Activated CD4-positive, alpha-beta memory T cell treated with anti-CD3 and anti-CD28 coated beads, Interleukin-2, amount 10 ng/mL, durations not matched to agents 7 days and 5 days (primary cell): ENCODE results near the gene SH3BGRL2. TPM values are rescaled to one million over a fixed set of nuclear protein-coding genes. Genes with fewer than 3 reads are reported as not detected.

Experiments
- CTCF ChIA-PET: fragments of 350-600 bp; sonication (Branson Sonifier 250); formaldehyde crosslinking; loops from one replicate; lab custom pipeline; 2021; ENCODE audit warnings: antibody characterized with exemption, inconsistent platforms; lab: Charles Lee
- POLR2A ChIA-PET: fragments of 350-600 bp; sonication (Branson Sonifier 250); formaldehyde crosslinking; loops from one replicate; lab custom pipeline; 2021; ENCODE audit warnings: antibody characterized with exemption; lab: Charles Lee
- DNase-seq: peaks from one replicate; pipeline ENCODE4 v3.0.0-alpha.2; 2020
- H3K27ac Mint-ChIP-seq: one replicate; pipeline ENCODE4 v1.8.0; 2021; ENCODE audit warnings: mild to moderate bottlenecking, mixed read lengths
- H3K27me3 Mint-ChIP-seq: one replicate; pipeline ENCODE4 v1.8.0; 2021; ENCODE audit warnings: mixed read lengths
- H3K36me3 Mint-ChIP-seq: one replicate; pipeline ENCODE4 v1.8.0; 2021; ENCODE audit warnings: low read depth, mixed read lengths
- H3K4me1 Mint-ChIP-seq: one replicate; pipeline ENCODE4 v1.8.0; 2021; ENCODE audit warnings: mixed read lengths
- H3K4me3 Mint-ChIP-seq: one replicate; pipeline ENCODE4 v1.8.0; 2021; ENCODE audit warnings: mild to moderate bottlenecking, mixed read lengths
- H3K9me3 Mint-ChIP-seq: one replicate; pipeline ENCODE4 v1.8.0; 2021; ENCODE audit warnings: mixed read lengths
- total RNA-seq, 2 experiments: library from RNA; stranded (reverse); gene quantifications; one replicate each; pipeline ENCODE4 v1.2.3, GENCODE V29; 2021

SH3BGRL2 gene
- total RNA-seq, 2 experiments from 2014 or later: 0.20 to 0.35 TPM

DNA sequence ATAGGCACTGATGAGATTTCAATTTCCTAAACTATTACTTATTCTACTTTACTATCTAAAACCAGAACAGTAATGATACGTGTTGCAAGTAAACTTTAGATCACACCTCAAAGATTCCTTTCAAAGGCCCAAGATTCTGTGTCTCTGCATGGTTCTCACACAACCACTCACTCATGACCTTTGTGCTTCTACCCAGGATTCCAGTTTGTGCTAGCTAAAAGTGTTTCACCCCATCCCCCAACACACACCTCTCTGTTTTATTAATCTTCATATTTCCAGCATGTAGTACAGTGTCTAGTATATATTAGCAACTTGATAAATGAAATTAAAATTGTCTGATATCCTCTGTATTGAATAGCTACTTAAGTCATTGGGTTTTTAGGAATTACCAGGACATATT is 8.8 kb upstream of the SH3BGRL2 start:
- Mint-ChIP-seq H3K4me3 (no peak overlapping the region), H3K27ac (no peak overlapping the region), H3K4me1 (no peaks in the 10 kb centered on the region), H3K9me3 (no peaks in the 10 kb centered on the region), H3K27me3 (peaks cover 6% of the 10 kb centered on the region), H3K36me3 (no peaks in the 10 kb centered on the region)
- DNase-seq: no peak
- POLR2A ChIA-PET: no interaction called here
- CTCF ChIA-PET: no interaction called here

DNA sequence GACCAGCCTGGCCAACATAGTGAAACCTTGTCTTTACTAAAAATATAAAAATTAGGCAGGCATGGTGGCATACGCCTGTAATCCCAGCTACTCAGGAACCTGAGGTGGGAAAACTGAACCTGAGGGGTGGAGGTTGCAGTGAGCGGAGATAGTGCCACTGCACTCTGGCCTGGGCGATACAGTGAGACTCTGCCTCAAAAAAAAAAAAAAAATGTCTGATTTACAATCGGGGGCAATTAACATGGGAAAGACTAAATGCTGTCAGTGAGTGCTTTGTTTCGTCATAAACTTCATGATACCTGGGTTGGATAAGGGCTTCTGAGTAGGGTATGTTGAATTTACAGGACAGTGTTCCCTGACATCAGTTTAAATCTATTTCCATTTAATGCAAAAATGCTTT is 8.0 kb upstream of the SH3BGRL2 start:
- Mint-ChIP-seq H3K4me1 (no peaks in the 10 kb centered on the region), H3K27ac (no peak overlapping the region), H3K4me3 (no peak overlapping the region), H3K36me3 (no peaks in the 10 kb centered on the region), H3K27me3 (peaks cover 6% of the 10 kb centered on the region), H3K9me3 (no peaks in the 10 kb centered on the region)
- ChIA-PET CTCF (no interaction called here), POLR2A (no interaction called here)
- no peak for DNase-seq

DNA sequence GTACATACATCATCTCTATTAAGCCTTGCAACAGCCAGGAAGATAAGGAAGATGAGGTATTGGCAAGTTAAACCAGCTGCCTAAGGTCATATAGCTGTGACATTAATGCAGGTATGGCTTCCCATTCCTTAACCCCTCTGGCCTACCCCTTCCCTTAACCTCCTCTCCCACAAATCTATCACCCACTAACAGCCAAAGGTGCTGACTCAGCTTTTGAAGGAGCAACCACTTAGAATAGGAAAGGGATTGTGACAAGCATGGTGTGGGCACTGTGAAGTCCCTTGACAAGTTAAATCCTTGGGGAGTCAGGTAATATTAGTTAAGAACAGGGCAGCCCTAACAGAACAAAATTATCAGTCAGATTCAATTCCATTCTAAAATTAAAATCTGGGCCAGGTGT is 5.4 kb upstream of the SH3BGRL2 start:
- no peak for DNase-seq
- no peak overlapping the region for H3K4me3 Mint-ChIP-seq
- no peaks in the 10 kb centered on the region for H3K9me3 Mint-ChIP-seq
- peaks cover 23% of the 10 kb centered on the region for H3K27me3 Mint-ChIP-seq
- no peaks in the 10 kb centered on the region for H3K36me3 Mint-ChIP-seq
- CTCF ChIA-PET: no interaction called here
- POLR2A ChIA-PET: no interaction called here
- H3K27ac Mint-ChIP-seq: no peak overlapping the region
- peaks cover 3% of the 10 kb centered on the region for H3K4me1 Mint-ChIP-seq

DNA sequence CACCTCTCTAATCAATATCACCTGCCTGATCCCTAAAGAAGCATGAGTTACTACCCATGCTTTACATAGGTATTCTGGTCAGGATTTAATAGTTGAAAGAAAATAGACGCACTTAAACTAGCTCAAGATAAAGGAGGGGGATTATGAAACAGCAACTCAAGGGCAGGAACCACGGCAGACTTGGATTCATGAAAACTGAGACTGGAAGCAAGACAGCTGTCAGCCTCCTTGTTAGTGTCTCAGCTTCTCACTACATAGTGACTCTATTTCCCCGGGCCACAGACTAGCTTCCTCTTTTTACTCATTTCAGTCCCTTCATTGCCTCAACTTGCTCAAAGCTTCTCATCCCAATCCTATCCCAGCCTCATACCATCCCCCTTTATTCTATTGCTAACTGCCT is 4.3 kb upstream of the SH3BGRL2 start:
- H3K27ac Mint-ChIP-seq: no peak overlapping the region
- H3K9me3 Mint-ChIP-seq: no peaks in the 10 kb centered on the region
- ChIA-PET POLR2A (no interaction called here), CTCF (no interaction called here)
- H3K36me3 Mint-ChIP-seq: no peaks in the 10 kb centered on the region
- H3K4me3 Mint-ChIP-seq: no peak overlapping the region
- peaks cover 34% of the 10 kb centered on the region for H3K27me3 Mint-ChIP-seq
- H3K4me1 Mint-ChIP-seq: peaks cover 7% of the 10 kb centered on the region
- DNase-seq: no peak

DNA sequence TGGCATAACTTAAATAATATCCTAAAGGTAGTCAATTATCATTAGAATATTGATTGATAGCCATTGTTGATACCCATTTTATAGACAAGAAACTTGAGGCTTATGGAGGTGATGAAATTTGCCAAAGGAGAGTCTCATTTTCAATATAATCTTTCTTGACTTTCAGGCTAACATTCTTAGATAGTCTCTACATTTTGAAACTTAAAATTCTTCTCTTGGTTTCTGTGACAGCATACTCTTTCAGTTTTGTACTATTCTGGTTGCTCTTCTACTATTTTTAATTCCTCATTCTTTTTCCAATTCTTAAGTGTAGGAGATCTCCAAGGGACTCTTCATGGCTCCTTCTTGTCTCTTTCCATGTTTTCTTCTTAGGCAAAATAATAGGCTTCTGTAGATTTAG is 3.7 kb upstream of the SH3BGRL2 start:
- Mint-ChIP-seq H3K36me3 (no peaks in the 10 kb centered on the region), H3K4me1 (peaks cover 8% of the 10 kb centered on the region), H3K27me3 (peaks cover 39% of the 10 kb centered on the region), H3K4me3 (no peak overlapping the region), H3K27ac (no peak overlapping the region), H3K9me3 (no peaks in the 10 kb centered on the region)
- DNase-seq: no peak
- ChIA-PET POLR2A (no interaction called here), CTCF (no interaction called here)

DNA sequence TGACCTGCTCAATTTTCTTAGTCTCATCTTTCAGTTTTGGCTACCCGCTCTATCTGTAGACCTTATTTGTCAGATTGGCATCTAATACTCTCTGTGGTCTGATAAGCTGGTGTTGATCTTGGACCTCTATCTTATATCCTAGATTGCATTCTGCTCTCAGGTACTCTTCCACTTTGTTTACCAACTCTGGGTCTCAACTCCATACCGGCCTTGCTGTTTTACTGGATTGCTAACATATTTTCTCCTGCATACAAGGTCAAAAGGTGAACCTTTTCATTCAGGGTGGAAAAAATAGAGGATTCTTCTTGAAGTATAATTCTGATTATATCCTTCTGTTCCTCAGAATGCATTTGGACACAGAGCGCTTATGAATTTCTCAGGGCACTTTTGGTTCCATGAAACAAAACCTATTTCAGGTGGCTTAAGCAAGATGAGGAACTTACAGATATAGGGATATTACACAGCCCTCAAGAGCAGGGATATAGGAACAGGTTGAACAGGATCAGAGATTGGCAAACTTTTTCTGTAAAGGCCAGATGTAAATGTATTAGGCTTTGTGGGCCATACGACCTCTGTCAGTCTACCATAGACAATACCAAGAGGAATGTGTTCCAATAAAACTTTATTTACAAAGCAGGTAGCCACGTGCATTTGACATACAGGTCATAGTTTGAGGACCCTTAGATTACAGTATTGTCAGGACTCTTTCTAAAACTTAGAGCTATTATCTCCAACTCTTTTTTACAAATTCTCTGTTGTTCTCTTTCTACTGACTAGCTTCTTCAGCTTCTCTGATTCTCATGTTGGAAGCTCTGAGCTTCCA is 2.5 kb upstream of the SH3BGRL2 start:
- Mint-ChIP-seq H3K27me3 (peaks cover 50% of the 10 kb centered on the region), H3K27ac (no peak overlapping the region), H3K4me3 (no peak overlapping the region), H3K9me3 (no peaks in the 10 kb centered on the region), H3K4me1 (peaks cover 8% of the 10 kb centered on the region), H3K36me3 (no peaks in the 10 kb centered on the region)
- DNase-seq: no peak
- ChIA-PET CTCF (no interaction called here), POLR2A (no interaction called here)

DNA sequence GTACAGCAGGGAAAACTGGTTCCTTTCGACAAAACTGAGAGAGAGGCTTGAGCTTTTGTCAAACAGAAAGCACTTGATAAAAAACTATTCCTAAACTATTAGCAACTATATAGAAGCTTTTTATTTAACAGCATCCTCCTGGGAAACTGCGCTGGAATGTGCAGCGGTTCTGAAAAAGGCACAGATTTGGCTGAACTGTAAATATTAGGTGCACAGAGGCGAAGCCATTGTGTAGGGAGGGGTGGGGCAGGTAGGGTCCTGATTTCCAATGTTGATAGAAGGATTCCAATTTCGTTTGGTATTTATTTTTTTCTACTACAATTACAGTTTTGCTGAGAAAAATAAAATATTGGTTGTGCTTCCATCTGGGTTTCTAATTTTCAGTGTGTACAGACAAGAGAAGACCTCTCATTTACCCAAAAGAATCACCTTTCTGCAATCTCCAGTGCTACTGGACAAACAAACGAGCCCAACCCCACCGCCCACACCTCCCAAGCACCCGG is 698 bp upstream of the SH3BGRL2 start:
- DNase-seq: no peak
- Mint-ChIP-seq H3K36me3 (no peaks in the 10 kb centered on the region), H3K4me1 (peaks cover 8% of the 10 kb centered on the region), H3K9me3 (no peaks in the 10 kb centered on the region), H3K4me3 (peak overlapping the region; percentile 63), H3K27ac (no peak overlapping the region), H3K27me3 (peaks cover 62% of the 10 kb centered on the region)
- ChIA-PET POLR2A (no interaction called here), CTCF (no interaction called here)

DNA sequence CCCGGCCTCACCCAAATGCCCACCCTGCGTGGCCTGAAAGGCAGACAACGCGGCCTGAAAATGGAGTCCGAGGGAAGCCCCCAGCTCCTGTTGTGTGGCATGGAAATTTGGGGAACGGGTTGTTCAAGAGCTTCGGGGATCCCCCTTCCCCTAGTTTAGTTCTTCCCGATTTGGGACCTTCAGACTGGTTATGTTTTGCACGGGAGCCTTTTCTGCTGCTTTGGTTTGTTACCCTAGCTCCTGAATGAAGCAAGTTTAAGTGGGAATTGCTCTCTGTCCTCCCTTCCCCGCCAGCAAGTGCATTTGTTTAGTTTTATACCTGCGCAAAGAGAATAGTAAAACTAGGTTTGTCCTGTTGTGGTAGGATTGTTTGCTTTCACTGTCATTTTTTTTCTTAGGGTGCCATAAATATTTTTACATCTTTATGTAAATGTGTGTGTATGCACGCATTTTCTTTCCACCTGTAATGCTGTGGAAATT is 604 bp downstream of the SH3BGRL2 start:
- POLR2A ChIA-PET: no interaction called here
- Mint-ChIP-seq H3K9me3 (no peaks in the 10 kb centered on the region), H3K27ac (no peak overlapping the region), H3K4me1 (peaks cover 8% of the 10 kb centered on the region), H3K36me3 (no peaks in the 10 kb centered on the region), H3K27me3 (peaks cover 68% of the 10 kb centered on the region), H3K4me3 (peak overlapping the region; percentile 63)
- no peak for DNase-seq
- CTCF ChIA-PET: no interaction called here

DNA sequence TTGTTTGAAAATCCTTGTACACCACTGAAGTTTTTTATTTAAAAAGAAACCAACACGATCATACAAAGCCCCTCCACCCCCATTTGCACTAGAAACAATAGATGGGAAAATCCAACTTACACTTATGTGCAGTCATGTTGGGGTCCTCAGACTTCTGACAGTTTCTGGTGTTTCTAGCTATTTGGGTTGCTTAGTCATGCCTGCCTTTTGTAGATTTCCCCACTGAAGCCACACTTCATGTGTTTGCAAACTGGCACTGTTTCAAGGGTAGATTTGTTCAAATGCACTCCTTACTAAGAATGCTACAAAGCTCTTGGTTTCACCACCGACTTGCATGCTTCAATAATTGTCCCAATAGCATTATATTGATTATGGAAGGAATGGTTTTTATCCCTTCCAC is 1.5 kb downstream of the SH3BGRL2 start:
- no peak for DNase-seq
- Mint-ChIP-seq H3K27ac (no peak overlapping the region), H3K4me3 (no peak overlapping the region), H3K27me3 (peaks cover 66% of the 10 kb centered on the region), H3K4me1 (peaks cover 8% of the 10 kb centered on the region), H3K36me3 (no peaks in the 10 kb centered on the region), H3K9me3 (no peaks in the 10 kb centered on the region)
- ChIA-PET CTCF (interaction anchor here (1.1 kb wide), 1 partner anchor 40 kb away, joined by 4 read pairs; no protein-coding TSS in a partner anchor), POLR2A (no interaction called here)

DNA sequence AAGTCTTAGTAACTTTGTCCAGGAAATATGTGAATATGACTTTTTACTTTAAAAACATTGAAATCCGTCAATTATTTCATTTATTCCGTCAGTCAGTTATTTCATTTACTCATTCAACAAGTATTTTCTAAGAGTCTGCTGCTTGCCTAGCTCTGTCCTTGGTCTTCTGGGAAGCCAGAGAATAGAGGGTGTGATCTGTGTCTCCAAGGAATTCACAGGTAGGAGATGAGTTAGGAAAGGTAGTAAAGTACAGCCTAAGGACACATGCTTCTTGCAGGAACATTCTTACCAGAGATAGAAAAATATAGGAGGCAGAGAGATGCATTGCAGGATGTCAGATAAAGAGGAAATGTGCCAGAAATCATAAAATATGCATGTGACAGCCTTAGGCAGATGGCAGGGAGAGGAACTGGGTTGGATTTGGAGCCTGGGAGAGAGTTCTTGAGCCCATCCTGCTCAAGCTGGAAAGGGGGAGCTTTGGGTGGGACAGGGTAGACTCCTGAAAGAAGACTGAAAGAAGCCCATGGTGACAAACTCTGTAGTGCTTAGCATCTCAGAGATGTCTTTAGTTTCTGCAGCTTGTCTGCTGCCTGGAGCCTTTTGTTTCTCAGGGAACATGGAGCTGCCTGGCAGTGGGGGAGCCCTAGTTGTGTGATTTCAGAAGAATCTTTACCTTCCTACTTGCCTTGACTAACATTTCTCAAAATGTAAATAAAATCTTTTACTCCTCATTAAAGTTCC is 3.5 kb downstream of the SH3BGRL2 start:
- Mint-ChIP-seq H3K36me3 (no peaks in the 10 kb centered on the region), H3K9me3 (no peaks in the 10 kb centered on the region), H3K27ac (no peak overlapping the region), H3K4me1 (peaks cover 8% of the 10 kb centered on the region), H3K4me3 (no peak overlapping the region), H3K27me3 (peaks cover 54% of the 10 kb centered on the region)
- DNase-seq: no peak
- POLR2A ChIA-PET: no interaction called here
- CTCF ChIA-PET: no interaction called here

DNA sequence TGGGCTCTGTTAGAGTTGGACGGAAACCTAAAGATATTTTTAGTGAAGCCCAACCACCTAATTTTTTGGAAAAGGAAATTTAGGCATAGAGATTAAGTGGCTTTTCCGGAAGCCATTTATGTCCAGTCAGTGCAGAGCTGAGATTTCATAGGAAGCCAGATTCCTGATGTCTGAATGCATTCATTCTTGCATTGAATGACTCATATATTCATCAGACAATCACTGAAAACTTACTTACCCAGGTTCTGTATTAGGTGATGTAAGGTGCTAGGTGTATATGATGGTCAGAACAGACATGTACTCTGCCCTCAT is 4.1 kb downstream of the SH3BGRL2 start:
- DNase-seq: no peak
- Mint-ChIP-seq H3K36me3 (no peaks in the 10 kb centered on the region), H3K4me3 (no peak overlapping the region), H3K4me1 (peaks cover 8% of the 10 kb centered on the region), H3K27ac (no peak overlapping the region), H3K27me3 (peaks cover 54% of the 10 kb centered on the region), H3K9me3 (no peaks in the 10 kb centered on the region)
- ChIA-PET CTCF (no interaction called here), POLR2A (no interaction called here)

DNA sequence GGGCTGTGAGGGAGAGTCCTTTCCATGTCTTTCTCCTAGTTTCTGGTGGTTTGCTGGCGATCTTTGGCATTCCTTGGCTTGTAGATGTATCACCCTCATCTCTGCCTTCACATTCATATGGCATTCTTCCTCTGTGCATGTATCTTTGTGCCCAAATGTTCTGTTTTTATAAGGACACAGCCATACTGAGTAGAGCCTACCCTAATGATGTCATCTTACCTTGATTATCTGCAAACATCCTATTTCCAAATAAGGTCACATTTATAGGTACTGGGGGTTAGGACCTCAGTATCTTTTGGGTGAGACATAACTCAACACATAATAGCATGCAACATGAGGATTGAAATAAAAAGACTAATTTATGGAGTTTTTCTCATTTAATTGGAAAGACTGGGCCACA is 5.5 kb downstream of the SH3BGRL2 start:
- POLR2A ChIA-PET: no interaction called here
- Mint-ChIP-seq H3K4me3 (no peak overlapping the region), H3K27me3 (peaks cover 39% of the 10 kb centered on the region), H3K27ac (no peak overlapping the region), H3K9me3 (no peaks in the 10 kb centered on the region), H3K4me1 (peaks cover 2% of the 10 kb centered on the region), H3K36me3 (no peaks in the 10 kb centered on the region)
- CTCF ChIA-PET: no interaction called here
- DNase-seq: no peak

DNA sequence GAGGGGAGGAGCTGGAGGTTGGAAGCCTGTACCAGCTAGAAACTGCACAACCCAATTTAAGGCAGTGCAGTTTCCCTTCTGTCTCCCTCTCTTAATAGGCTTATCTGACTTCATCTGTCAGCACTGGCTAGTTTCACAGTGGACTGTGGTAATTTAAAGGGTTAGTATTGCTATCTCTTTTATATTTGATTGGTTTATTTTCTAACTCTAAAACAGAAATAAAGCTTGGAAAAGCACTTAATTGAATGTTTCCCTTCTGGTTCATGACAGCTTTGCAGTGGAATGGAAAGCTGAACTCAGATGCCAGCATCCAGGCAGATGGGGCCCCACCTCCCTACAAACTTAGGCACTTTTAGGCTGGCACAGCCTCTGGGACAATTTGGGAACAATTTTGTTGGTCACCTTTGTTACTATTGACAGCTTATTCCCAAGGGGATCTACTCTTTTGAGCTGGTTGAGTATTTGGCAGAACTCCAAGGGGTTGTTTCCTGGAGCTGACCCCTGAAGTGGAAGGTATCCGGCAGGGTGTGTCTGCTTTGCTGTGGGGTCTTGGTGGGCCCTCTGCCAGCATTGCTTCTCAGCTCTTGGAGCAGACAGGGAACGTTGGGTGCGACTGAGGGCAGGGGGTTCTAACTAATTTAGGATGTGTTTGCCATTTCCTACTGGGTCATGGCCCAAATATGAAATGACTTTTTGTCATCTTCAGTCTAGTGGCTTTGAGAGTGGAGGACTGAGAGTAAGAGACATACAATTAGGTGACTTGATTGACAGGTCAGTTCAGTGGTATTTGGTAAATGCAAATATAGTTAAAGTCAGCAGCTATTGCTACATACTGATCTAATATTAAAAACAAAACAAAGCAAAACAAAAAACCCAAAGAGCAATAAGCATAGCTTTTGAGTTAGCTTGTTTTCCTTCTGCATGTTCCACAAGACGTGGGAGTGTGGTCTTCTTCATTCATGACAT is 9.3 kb downstream of the SH3BGRL2 start:
- Mint-ChIP-seq H3K27ac (no peak overlapping the region), H3K4me3 (no peak overlapping the region), H3K9me3 (no peaks in the 10 kb centered on the region), H3K4me1 (no peaks in the 10 kb centered on the region), H3K36me3 (no peaks in the 10 kb centered on the region), H3K27me3 (peaks cover 9% of the 10 kb centered on the region)
- ChIA-PET CTCF (interaction anchor here (0.7 kb wide), 1 partner anchor 40 kb away, joined by 3 read pairs; no protein-coding TSS in a partner anchor), POLR2A (no interaction called here)
- no peak for DNase-seq
